ENCODE measurements around the gene DCAF5.
A peak's percentile ranks its signal among the peaks of the same experiment; 100 is the strongest.
"Not testable (repeated sequence)": the region's sequence is repeated elsewhere in the genome, so short reads cannot be mapped to it uniquely, and the experiment has no call there.

Gene DCAF5

GRCh38 chr14:69073915-69074314, 79.0 kb downstream of the DCAF5 start:
- no peak for DNase-seq (ENCODE audit: low spot score)
- Histone ChIP-seq H3K27ac (peak overlapping the region in 1 of 2 donors; percentile 8), H3K4me3 (no peak overlapping the region)
- TF ChIP-seq CTCF (IDR thresholded peaks at IDR 0.05) = no peak

GRCh38 chr14:69073429-69073828, 79.5 kb downstream of the DCAF5 start:
- H3K27ac ChIP-seq = no peak overlapping the region
- no peak for TF ChIP-seq CTCF (IDR thresholded peaks at IDR 0.05)
- DNase-seq (ENCODE audit: low spot score) = no peak
- H3K4me3 ChIP-seq = no peak overlapping the region

- no peak for TF ChIP-seq CTCF (IDR thresholded peaks at IDR 0.05)
- no peak overlapping the region for H3K4me3 ChIP-seq
- no peak for DNase-seq (ENCODE audit: low spot score)
- no peak overlapping the region for H3K27ac ChIP-seq
Observed at GRCh38 chr14:69072584-69072983, 80.3 kb downstream of the DCAF5 start.

DNA sequence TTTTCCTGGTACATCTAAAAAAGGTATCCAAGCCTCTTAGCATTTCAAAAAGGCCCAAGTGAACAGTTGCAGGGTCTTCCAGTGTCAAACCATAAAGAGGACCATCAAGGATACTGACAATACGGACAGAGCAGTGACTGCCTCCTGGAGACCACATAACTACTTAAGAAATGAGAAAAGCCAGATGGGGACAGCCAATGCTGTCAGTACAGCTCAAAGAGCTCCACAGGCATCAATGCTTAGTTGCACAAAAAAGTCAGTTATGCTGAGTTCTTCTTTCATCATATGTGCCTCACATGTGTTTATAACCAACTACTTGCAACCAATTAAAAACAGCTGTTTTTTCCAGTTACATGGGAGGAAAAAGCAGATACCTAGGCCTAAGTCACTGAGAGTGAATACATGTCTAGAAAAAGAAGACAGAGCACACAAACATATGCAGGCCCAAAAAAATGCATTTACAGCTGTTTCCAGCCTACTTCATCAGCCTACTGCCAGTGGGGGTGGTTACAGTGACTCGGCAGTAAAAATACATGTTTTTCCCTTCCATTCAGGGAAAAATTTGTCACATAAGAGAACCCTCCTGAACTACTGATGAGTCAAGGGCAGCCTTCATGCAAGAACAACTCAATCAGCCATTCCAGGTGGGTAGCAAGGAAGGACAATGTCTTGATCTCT, 84.0 kb downstream of the DCAF5 start:
- no peak for DNase-seq (ENCODE audit: low spot score)
- Histone ChIP-seq H3K4me3 (no peak overlapping the region), H3K27ac (peak overlapping the region in 1 of 2 donors; percentile 42)
- no peak for TF ChIP-seq CTCF (IDR thresholded peaks at IDR 0.05)

DNA sequence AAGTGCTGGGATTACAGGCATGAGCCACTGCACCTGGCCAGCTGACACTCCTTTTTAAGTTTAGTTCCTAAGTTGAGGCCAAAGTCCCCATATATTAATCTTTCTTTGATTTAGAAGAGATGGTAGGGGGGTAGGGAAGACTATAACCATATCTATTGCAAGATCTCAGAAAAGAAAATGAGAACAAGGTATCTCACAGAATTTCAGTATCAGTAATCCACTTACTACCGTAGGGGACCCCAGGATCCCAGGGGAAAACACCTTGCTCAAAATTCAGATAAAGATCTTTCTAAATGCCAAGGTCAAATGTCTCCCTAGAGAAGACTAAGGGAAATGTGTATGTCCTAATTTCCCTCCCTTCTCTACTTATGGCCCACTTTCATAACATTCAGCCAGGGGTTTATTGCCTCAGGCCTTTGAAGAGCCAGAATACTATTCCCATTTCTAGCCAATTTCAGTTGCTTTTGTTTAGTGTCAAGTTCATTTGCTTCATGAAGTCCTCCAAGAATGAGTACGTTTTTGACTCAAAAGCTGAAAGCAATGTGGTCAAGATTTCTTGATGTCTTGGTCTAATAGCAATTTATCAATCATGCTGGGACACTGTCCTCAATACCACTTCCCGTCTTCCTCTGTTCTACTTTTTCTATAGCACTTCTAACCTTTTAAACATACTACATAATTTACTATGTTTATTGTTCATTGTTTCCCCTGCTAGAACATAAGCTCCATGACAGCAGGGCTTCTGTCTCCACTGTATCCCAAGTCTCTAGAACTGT, 86.3 kb downstream of the DCAF5 start:
- H3K27ac ChIP-seq = no peak overlapping the region
- no peak for DNase-seq (ENCODE audit: low spot score)
- no peak for TF ChIP-seq CTCF (IDR thresholded peaks at IDR 0.05)
- no peak overlapping the region for H3K4me3 ChIP-seq

DNA sequence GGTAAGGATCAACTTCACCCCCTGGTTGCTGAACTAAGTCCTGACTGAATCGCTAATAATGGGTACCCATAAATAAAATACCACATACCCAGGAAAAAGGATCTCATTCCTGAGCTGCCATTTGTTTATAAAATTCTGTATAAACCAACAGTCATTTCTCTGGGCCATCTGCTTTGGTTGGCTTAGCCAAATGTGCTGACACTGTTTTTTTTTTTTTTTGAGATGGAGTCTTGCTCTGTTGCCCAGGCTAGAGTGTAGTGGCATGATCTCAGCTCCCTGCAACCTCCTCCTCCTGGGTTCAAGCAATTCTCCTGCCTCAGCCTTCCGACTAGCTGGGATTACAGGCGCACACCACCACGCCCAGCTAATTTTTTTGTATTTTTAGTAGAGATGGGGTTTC, 87.0 kb downstream of the DCAF5 start:
- H3K27ac ChIP-seq; DNase-seq (ENCODE audit: low spot score): not testable (repeated sequence)

DNA sequence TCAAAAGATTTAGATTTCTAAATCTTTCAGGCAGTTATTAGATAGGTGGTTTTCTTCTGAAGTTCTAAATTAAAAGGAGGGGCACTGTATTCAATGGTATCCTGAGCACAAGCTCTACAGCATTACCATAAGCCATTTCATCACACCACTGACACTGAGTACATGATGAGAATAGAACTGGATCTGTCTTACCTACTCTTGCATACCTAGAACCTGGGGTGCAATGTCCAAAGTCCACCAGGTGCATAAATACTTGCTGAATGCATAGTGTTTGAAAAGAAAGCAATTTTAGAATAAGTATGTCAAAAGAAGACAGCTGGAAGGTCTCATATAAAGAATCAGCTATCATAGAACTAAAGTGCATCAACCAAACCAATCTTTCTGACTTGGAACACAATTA, 88.3 kb downstream of the DCAF5 start:
- DNase-seq (ENCODE audit: low spot score) = no peak
- TF ChIP-seq CTCF (IDR thresholded peaks at IDR 0.05) = no peak
- Histone ChIP-seq H3K4me3 (no peak overlapping the region), H3K27ac (no peak overlapping the region)

More for the DNA sequence above, 87.0 kb downstream of the DCAF5 start:
- H3K4me3 ChIP-seq = not testable (repeated sequence)

All from coronary artery (tissue), 2 donors.